Muscle layer of duodenum (tissue), 2 donors: ENCODE measurements around the gene NFIA.
A peak's percentile ranks its signal among the peaks of the same experiment; 100 is the strongest.

Experiments
- H3K27ac ChIP-seq: one replicate; pipeline ENCODE4 v1.7.0; 2013; ENCODE audit warnings: mild to moderate bottlenecking, low read length
- H3K27me3 ChIP-seq: one replicate; pipeline ENCODE4 v1.7.0; 2013; ENCODE audit warnings: low read depth, mild to moderate bottlenecking, control low read depth, low read length
- H3K36me3 ChIP-seq, 2 donors: one replicate each; pipeline ENCODE4 v1.7.0; 2013; ENCODE audit warnings: low read length in 2 of 2, control low read depth in 1 of 2, mild to moderate bottlenecking in 1 of 2; ENCODE audit not compliant: insufficient read depth in 2 of 2, control insufficient read depth in 1 of 2
- H3K4me1 ChIP-seq, 2 donors: one replicate each; pipeline ENCODE4 v1.7.0; 2013; ENCODE audit warnings: low read length in 2 of 2, mild to moderate bottlenecking in 2 of 2, control low read depth in 1 of 2, moderate library complexity in 1 of 2; ENCODE audit not compliant: insufficient read depth in 2 of 2, control insufficient read depth in 1 of 2
- H3K4me3 ChIP-seq, 2 donors: one replicate each; pipeline ENCODE4 v1.7.0; 2013; ENCODE audit warnings: low read length in 2 of 2, low read depth in 1 of 2, mild to moderate bottlenecking in 1 of 2
- H3K9me3 ChIP-seq, 2 donors: one replicate each; pipeline ENCODE4 v1.7.0; 2013; ENCODE audit warnings: low read length in 2 of 2, control low read depth in 1 of 2, mild to moderate bottlenecking in 1 of 2; ENCODE audit not compliant: control insufficient read depth in 1 of 2
- donor health status: healthy.

Gene NFIA

DNA sequence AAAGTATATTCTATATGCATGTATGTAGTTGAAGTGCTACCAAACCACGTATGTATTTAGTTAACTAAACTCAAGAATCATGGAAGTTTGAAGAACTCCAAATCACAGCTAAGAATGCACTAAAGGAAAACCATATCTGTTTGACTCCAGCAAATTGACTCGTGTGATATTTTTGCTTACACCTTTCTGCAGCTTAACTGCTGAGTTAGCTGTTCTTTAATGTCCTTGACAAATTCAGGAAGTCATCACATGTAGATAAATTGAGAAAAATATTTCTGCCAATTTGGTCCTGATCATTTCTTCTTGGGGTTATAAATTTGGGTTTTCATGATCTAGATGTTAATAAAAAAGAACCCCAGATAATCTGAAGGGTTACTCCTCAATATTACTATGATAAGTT lies 83.0 kb downstream of the NFIA start:
- no peaks in the 10 kb centered on the region for H3K27me3 ChIP-seq
- H3K4me1 ChIP-seq: peaks cover 7 to 43% of the 10 kb centered on the region in 2 donors
- H3K9me3 ChIP-seq: no peaks in the 10 kb centered on the region
- no peak overlapping the region for H3K27ac ChIP-seq
- H3K4me3 ChIP-seq: no peak overlapping the region
- no peaks in the 10 kb centered on the region for H3K36me3 ChIP-seq

DNA sequence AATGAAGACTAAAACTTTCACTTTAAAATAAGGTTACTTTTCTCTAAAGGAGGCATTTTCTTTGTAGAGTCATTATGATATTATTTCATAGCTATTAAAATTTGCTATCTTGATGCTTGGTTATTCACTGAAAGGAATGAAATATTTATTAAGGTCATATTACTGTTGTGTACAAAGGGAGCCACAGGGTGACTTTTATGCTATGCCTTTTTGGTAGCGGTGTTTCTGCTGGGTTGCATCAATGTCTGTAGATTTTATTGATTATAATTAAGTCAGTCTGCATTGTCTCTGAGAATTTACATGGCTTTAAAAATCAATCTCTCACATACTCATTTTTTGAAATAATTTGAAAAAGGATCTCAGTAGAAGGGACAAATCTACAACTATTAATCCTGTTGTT lies 84.9 kb downstream of the NFIA start:
- H3K4me1 ChIP-seq: peaks cover 15 to 58% of the 10 kb centered on the region in 2 donors
- no peak overlapping the region for H3K4me3 ChIP-seq
- H3K27me3 ChIP-seq: no peaks in the 10 kb centered on the region
- H3K27ac ChIP-seq: no peak overlapping the region
- H3K9me3 ChIP-seq: no peaks in the 10 kb centered on the region
- no peaks in the 10 kb centered on the region for H3K36me3 ChIP-seq

DNA sequence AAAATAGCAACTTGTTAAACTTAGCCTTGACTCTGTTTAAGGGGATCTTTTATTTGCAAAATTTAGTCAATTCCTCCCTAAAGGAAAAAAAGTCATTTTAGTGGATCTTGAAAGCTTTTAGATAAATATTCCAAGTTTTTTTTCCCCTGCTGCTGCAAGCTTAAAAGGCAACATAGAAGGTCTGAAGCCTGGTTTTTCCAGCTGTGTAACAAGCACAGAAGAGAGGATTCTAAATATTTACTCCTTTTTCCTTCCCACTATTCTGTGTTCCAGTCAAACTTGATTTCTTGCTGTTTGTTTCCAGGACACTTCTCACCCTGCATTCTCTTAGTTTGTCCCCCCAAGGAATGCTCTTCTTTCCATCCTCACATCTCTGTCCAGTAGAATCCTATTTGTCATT lies 86.7 kb downstream of the NFIA start:
- H3K4me1 ChIP-seq: peaks cover 15 to 62% of the 10 kb centered on the region in 2 donors
- no peaks in the 10 kb centered on the region for H3K36me3 ChIP-seq
- peak overlapping the region; percentile 4 for H3K27ac ChIP-seq
- H3K9me3 ChIP-seq: no peaks in the 10 kb centered on the region
- H3K27me3 ChIP-seq: no peaks in the 10 kb centered on the region
- H3K4me3 ChIP-seq: no peak overlapping the region

DNA sequence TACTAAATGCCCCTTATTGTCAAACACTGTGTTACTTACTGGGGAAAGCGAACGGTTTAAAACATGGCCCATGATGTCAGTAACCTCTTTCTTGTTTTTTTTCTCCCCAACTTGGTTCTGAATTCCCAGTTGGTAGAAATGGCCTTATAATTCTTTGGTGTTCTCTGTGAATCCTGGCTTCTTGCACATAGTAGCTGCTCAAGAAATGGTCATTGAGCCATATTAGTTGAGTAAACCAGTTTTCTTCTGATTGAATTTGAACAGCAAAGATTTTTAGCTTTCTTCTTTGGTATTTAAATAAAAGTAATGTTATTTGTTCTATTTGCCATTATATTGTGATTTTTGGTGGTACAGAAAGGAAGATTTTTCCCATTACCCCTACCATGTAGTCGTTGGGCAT lies 87.3 kb downstream of the NFIA start:
- H3K9me3 ChIP-seq: no peaks in the 10 kb centered on the region
- H3K27me3 ChIP-seq: no peaks in the 10 kb centered on the region
- H3K36me3 ChIP-seq: no peaks in the 10 kb centered on the region
- H3K4me1 ChIP-seq: peaks cover 15 to 60% of the 10 kb centered on the region in 2 donors
- H3K4me3 ChIP-seq: no peak overlapping the region
- H3K27ac ChIP-seq: peak overlapping the region; percentile 4

DNA sequence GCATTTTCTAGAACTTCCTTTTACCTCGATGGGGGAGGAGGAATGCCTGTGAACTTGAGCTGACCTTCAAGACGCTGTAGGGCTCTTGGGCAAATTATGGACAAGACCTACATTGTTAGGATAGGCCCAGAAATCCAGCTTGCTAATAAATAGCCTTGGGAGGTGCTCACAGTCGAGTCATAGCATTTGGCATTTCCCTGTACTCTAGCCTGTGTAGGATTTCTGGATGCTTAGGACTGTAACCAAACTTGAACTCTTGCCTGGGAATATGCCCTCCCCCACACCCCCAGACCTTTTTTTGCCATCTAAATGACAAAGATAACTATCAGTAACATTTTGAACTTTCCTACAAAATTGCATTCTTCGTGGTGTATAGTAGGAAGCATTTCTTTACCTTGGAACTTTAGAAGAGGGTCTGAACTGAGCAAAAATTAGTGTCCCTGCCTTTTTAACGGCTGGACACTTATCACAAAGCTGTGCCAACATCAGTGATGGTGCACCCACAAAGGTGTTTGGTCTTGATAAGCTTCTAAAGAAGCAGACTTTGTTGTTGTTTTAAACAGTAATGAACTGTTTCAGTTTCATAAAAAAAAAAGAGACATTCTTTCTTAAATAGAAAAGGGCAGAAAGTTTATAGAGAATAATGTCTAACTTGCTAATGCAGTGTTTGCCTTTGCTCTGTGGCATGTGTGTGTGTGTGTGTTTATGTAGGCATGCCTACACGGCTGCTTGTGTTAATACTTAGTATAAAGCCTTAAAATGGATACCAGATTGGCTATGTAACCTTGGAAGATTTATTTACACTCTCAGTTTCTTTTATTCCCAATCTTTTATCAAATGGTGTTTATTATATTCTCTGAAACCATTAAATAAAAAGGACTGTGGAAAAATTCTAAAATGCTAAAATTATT lies 88.2 kb downstream of the NFIA start:
- H3K4me1 ChIP-seq: peaks cover 15 to 60% of the 10 kb centered on the region in 2 donors
- no peaks in the 10 kb centered on the region for H3K9me3 ChIP-seq

DNA sequence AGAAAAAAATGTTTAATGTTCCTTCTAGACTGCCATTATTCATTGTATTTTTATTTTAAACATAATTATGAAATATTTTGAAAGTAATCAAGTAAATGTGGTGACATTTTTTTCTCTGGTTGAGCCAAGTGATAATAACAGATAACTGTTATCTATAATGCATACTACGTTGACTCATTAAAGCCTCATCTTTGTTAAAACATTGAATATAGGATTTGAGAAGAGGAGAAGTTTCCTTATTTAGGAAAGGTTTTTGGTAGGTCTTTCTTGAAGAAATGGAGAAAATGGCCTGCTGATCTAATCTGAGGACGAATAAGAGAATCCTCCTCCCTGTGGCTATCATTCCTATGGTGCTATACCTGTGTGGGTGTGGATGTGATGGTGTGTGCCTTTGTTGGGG lies 89.0 kb downstream of the NFIA start:
- Histone ChIP-seq H3K27ac (peak overlapping the region; percentile 53), H3K4me3 (no peak overlapping the region)

More for the DNA sequence above, 88.2 kb downstream of the NFIA start:
- no peaks in the 10 kb centered on the region for H3K27me3 ChIP-seq
- no peaks in the 10 kb centered on the region for H3K36me3 ChIP-seq
- H3K27ac ChIP-seq: peak overlapping the region; percentile 4
- H3K4me3 ChIP-seq: no peak overlapping the region

DNA sequence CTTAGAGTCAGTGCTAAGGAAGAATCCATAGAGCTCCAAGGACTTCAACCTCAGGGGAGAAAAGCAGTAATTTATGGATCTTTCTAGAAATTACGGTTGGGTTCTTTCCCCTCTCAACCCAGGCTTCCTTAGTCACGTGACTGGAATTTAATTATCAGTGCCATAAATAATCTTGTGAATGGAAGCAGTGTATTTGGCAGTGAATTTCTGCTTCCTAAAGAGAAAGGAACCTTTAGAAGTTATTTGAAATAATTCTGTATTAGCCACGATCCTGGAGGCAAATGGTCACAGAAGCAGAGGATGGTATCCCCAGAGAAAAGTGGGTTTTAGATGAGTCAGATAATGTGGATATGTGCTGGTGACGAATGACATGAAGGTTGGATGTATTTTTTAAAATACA lies 89.6 kb downstream of the NFIA start:
- Histone ChIP-seq H3K36me3 (no peaks in the 10 kb centered on the region), H3K27ac (peak overlapping the region; percentile 53), H3K9me3 (no peaks in the 10 kb centered on the region), H3K27me3 (no peaks in the 10 kb centered on the region), H3K4me1 (peaks cover 15 to 60% of the 10 kb centered on the region in 2 donors), H3K4me3 (no peak overlapping the region)

More for the DNA sequence above, 89.0 kb downstream of the NFIA start:
- peaks cover 15 to 60% of the 10 kb centered on the region in 2 donors for H3K4me1 ChIP-seq
- H3K27me3 ChIP-seq: no peaks in the 10 kb centered on the region
- no peaks in the 10 kb centered on the region for H3K9me3 ChIP-seq
- H3K36me3 ChIP-seq: no peaks in the 10 kb centered on the region

DNA sequence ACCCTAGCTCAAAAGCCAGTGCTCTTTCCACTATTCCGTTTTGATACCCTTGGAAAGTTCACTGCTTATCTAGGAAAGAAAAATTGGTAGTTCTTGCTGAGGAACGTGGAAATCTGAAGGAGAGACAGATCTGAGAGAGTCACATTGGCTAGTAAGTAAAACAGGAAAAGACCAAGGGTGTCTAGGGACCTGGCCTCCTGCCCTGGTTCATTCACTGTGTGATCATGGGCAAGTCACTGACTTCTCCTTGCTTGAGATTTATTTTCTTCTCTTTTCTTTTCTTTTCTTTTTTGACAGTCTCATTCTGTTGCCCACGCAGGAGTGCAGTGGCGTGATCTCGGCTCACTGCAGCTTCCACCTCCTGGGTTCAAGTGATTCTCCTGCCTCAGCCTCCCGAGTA lies 90.8 kb downstream of the NFIA start:
- Histone ChIP-seq H3K9me3 (no peaks in the 10 kb centered on the region), H3K36me3 (no peaks in the 10 kb centered on the region), H3K27me3 (no peaks in the 10 kb centered on the region), H3K4me1 (peaks cover 15 to 58% of the 10 kb centered on the region in 2 donors), H3K27ac (peak overlapping the region; percentile 13), H3K4me3 (no peak overlapping the region)

DNA sequence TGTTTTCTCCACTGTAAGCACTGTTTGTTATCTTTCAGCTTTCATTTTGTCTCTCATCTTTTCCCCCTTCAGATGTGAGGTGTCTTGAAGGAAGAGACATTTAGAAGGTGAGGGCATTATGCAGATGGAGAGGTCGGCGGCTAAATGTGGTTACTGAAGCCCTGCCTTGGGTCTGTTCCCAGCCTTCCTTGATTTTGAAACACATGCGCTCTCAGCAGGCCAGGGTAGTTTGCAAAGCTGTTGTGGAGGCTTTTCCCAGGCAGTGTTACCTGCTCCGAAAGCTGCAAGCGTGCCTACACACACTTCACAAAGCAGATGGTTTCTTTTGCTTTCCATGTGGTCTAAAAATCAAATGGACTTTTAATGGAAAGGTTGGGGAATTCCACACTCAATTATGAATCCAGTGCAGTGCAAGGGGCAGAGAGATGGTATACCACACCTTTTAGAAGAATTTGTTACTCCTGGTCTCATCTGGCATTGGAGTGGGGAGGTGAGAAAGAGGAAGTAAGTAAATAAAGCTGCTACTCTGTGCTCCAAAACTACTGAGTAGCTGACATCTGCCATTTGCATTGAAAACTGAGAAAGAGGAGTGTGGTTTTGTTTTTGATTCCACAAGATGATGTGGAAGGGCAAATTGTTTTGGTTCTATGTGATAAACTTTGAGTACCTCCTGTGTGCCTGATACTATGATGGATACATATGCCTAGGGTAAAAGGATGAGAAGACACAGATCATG lies 91.9 kb downstream of the NFIA start:
- Histone ChIP-seq H3K36me3 (no peaks in the 10 kb centered on the region), H3K27me3 (no peaks in the 10 kb centered on the region), H3K4me3 (no peak overlapping the region), H3K9me3 (no peaks in the 10 kb centered on the region), H3K4me1 (peaks cover 15 to 49% of the 10 kb centered on the region in 2 donors), H3K27ac (no peak overlapping the region)

DNA sequence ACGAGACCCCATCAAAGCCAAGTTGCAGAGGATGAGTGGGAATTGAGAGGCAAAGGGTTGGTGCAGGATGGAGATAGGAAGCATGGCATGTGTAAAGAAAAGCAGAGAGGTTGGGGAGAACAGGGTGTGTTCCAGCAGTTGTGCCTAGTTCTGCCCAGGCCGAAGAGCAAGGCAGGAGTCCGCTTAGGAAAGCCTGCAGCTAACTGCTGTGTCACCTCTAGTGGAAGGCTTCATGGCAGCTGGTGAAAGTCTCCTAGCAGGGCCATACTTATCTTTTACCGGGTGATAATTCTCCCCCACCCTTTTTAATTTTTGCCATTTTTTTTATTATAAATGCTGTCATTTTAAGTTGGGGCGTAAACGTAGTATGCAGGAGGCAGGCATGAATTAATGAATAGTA lies 93.6 kb downstream of the NFIA start:
- Histone ChIP-seq H3K4me1 (peaks cover 8 to 36% of the 10 kb centered on the region in 2 donors), H3K27me3 (no peaks in the 10 kb centered on the region), H3K9me3 (no peaks in the 10 kb centered on the region), H3K36me3 (no peaks in the 10 kb centered on the region), H3K27ac (no peak overlapping the region), H3K4me3 (no peak overlapping the region)
